Femur (tissue), 1 donor: ENCODE results near the gene STX8.

ENCODE experiments used
- DNase-seq: peaks from one replicate; pipeline ENCODE4 v3.0.0-alpha.2; 2017

The STX8 gene

GRCh38 chr17:9203771-9204425, 371.7 kb downstream of the STX8 start:
- DNase-seq = no peak

GRCh38 chr17:9202532-9202931, 373.1 kb downstream of the STX8 start:
- DNase-seq = no peak

GRCh38 chr17:9200699-9201359, 374.8 kb downstream of the STX8 start:
- DNase-seq = no peak
